WTC11 (cell line): Measurements from ENCODE around the gene WDFY4. TPM values are rescaled to one million over a fixed set of nuclear protein-coding genes. Genes with fewer than 3 reads are reported as not detected.

ENCODE experiments used
- ATAC-seq: fragments of 200-7000 bp; cut with Tn5 transposase; 2 replicates; pipeline ENCODE4 v1.10.0; 2021; ENCODE audit warnings: mild to moderate bottlenecking, moderate library complexity
- CTCF ChIA-PET: fragments of 300-600 bp; sonication (Branson Sonifier 250); formaldehyde crosslinking; loops from one replicate; lab custom pipeline; 2021; ENCODE audit warnings: antibody characterized with exemption; lab: Charles Lee
- POLR2A ChIA-PET: fragments of 350-600 bp; sonication (Branson Sonifier 250); formaldehyde crosslinking; loops from one replicate; lab custom pipeline; 2021; ENCODE audit warnings: antibody characterized with exemption; lab: Charles Lee
- DNase-seq: peaks from one replicate; pipeline ENCODE4 v3.0.0; 2021; ENCODE audit warnings: low spot score
- H3K27ac Mint-ChIP-seq: 2 replicates; pipeline ENCODE4 v1.8.0; 2021; ENCODE audit warnings: mixed read lengths
- H3K27me3 Mint-ChIP-seq: 2 replicates; pipeline ENCODE4 v1.8.0; 2021; ENCODE audit warnings: low read depth, mild to moderate bottlenecking, moderate library complexity, mixed read lengths
- H3K36me3 Mint-ChIP-seq: 2 replicates; pipeline ENCODE4 v1.8.0; 2021; ENCODE audit warnings: mixed read lengths
- H3K4me1 Mint-ChIP-seq: 2 replicates; pipeline ENCODE4 v1.8.0; 2022; ENCODE audit warnings: mixed read lengths
- H3K4me3 Mint-ChIP-seq: 2 replicates; pipeline ENCODE4 v1.8.0; 2021; ENCODE audit warnings: mild to moderate bottlenecking, moderate library complexity, mixed read lengths
- H3K9me3 Mint-ChIP-seq: 2 replicates; pipeline ENCODE4 v1.8.0; 2021; ENCODE audit warnings: mixed read lengths
- CREM ChIP-seq: sonication (generic); formaldehyde crosslinking; IDR thresholded peaks from 2 replicates; pipeline ENCODE4 v1.8.1; 2022; ENCODE audit warnings: mild to moderate bottlenecking, missing genetic modification reagents, moderate library complexity
- ELF4 ChIP-seq: sonication (generic); formaldehyde crosslinking; IDR thresholded peaks from 2 replicates; pipeline ENCODE4 v1.8.1; 2022; ENCODE audit warnings: low read depth, mild to moderate bottlenecking, moderate library complexity, missing genetic modification reagents
- NR2C2 ChIP-seq: sonication (generic); formaldehyde crosslinking; IDR thresholded peaks from 2 replicates; pipeline ENCODE4 v1.8.0; 2022; ENCODE audit warnings: mild to moderate bottlenecking, missing genetic modification reagents
- RORB ChIP-seq: fragments of 250-450 bp; sonication (Bioruptor Pico); IDR thresholded peaks from 2 replicates; pipeline ENCODE4 v1.9.0; 2021; ENCODE audit warnings: mild to moderate bottlenecking
- TEAD1 ChIP-seq: sonication (generic); formaldehyde crosslinking; IDR thresholded peaks from 2 replicates; pipeline ENCODE4 v1.8.0; 2022; ENCODE audit warnings: mild to moderate bottlenecking, missing genetic modification reagents
- ZNF263 ChIP-seq: sonication (generic); formaldehyde crosslinking; IDR thresholded peaks from 2 replicates; pipeline ENCODE4 v1.8.1; 2022; ENCODE audit warnings: low read depth, mild to moderate bottlenecking, moderate library complexity, missing genetic modification reagents
- ZNF317 ChIP-seq: sonication (generic); formaldehyde crosslinking; IDR thresholded peaks from 2 replicates; pipeline ENCODE4 v1.8.1; 2023; ENCODE audit warnings: low read depth, mild to moderate bottlenecking, moderate library complexity, missing genetic modification reagents, borderline replicate concordance
- total RNA-seq: library from RNA; stranded (reverse); gene quantifications from 3 replicates; pipeline ENCODE4 v1.2.3, GENCODE V29; 2021
- TF ChIP-seq, protein P1 (sequence below): fragments of 250-450 bp; sonication (Bioruptor Pico); IDR thresholded peaks from 2 replicates; pipeline ENCODE4 v2.1.2; 2022; ENCODE audit warnings: mild to moderate bottlenecking, moderate library complexity
- TF ChIP-seq, protein P2 (sequence below): fragments of 250-450 bp; sonication (Bioruptor Pico); conservative IDR thresholded peaks from 2 replicates; pipeline ENCODE4 v1.9.0; 2021; ENCODE audit warnings: mild to moderate bottlenecking
- TF ChIP-seq, protein P3 (sequence below): sonication (generic); formaldehyde crosslinking; IDR thresholded peaks from 2 replicates; pipeline ENCODE4 v1.8.1; 2023; ENCODE audit warnings: mild to moderate bottlenecking, moderate library complexity, missing genetic modification reagents
- TF ChIP-seq, protein P4 (sequence below): sonication (generic); formaldehyde crosslinking; IDR thresholded peaks from 2 replicates; pipeline ENCODE4 v1.8.1; 2023; ENCODE audit warnings: mild to moderate bottlenecking, missing genetic modification reagents, moderate library complexity
- TF ChIP-seq, protein P5 (sequence below): sonication (generic); formaldehyde crosslinking; conservative IDR thresholded peaks from 2 replicates; pipeline ENCODE4 v1.8.1; 2023; ENCODE audit warnings: mild to moderate bottlenecking, low read depth, missing genetic modification reagents, moderate library complexity

Gene WDFY4
- total RNA-seq, 1 experiment from 2014 or later = 0.13 TPM

DNA sequence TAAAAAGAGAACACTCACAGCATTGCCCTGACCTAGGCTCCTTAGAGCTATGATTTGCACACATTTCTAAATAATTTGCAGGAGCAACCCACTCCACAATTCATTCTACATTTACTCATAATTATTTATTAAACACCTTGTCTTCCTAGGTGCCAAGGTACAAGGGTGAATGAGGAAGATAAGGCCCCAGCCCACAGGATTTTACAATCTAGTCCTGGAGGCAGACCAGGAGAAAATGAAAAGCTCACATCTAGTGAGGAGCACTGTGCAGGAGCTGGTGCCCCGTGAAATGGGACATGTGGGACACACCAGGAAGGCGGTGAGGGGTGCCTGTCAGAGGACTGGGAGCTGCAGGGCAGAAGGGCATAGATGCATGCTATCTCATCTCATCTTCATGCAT is 314.7 kb downstream of the WDFY4 start:
- CTCF ChIA-PET = interaction anchor here (0.8 kb wide), 3 partner anchors 162 to 343 kb away, joined by 3 read pairs; no protein-coding TSS in a partner anchor
- Mint-ChIP-seq H3K27ac (no peak overlapping the region), H3K4me3 (no peak overlapping the region), H3K9me3 (no peaks in the 10 kb centered on the region; the same call in 1 of the 2 replicates), H3K36me3 (no peaks in the 10 kb centered on the region), H3K4me1 (peaks cover 13% of the 10 kb centered on the region), H3K27me3 (no peaks in the 10 kb centered on the region)
- POLR2A ChIA-PET = no interaction called here
- no peak for ATAC-seq
- no peak for DNase-seq
- TF ChIP-seq, protein P1, sequence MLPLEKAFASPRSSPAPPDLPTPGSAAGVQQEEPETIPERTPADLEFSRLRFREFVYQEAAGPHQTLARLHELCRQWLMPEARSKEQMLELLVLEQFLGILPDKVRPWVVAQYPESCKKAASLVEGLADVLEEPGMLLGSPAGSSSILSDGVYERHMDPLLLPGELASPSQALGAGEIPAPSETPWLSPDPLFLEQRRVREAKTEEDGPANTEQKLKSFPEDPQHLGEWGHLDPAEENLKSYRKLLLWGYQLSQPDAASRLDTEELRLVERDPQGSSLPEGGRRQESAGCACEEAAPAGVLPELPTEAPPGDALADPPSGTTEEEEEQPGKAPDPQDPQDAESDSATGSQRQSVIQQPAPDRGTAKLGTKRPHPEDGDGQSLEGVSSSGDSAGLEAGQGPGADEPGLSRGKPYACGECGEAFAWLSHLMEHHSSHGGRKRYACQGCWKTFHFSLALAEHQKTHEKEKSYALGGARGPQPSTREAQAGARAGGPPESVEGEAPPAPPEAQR (CRISPR knock-in tag) = no peak
- TF ChIP-seq NR2C2 (CRISPR knock-in tag) = no peak
- TF ChIP-seq CREM (CRISPR knock-in tag) = no peak
- no peak for TF ChIP-seq ZNF263 (CRISPR knock-in tag)
- TF ChIP-seq, protein P2, sequence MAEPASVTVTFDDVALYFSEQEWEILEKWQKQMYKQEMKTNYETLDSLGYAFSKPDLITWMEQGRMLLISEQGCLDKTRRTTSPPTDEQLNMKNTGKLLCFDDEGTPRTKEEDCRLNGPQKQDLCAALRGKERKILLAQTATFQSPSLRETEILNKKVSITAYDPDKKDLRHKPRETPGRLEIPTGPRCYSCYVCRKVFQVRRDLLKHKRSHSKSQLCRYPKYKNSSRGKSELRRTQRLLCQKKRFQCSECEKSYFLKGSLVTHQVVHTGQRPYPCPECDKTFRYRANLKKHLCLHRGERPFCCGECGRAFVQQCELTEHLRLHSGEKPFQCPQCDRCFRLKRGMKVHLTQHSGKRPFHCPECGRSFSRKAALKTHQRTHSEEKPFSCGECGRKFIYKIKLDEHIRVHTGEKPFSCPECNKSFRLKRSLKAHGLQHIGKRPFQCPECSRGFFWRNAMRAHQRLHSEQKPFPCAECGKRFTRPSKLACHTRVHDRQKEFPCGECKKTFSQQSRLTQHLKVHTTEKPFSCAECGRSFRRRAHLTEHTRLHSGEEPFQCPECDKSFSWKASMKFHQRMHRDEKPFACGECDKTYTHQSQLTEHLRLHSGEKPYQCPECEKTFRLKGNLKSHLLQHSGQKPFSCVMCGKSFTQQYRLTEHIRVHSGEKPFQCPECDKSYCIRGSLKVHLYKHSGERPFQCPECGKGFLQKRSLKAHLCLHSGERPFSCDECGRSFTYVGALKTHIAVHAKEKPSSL (CRISPR knock-in tag) = no peak
- TF ChIP-seq, protein P3, sequence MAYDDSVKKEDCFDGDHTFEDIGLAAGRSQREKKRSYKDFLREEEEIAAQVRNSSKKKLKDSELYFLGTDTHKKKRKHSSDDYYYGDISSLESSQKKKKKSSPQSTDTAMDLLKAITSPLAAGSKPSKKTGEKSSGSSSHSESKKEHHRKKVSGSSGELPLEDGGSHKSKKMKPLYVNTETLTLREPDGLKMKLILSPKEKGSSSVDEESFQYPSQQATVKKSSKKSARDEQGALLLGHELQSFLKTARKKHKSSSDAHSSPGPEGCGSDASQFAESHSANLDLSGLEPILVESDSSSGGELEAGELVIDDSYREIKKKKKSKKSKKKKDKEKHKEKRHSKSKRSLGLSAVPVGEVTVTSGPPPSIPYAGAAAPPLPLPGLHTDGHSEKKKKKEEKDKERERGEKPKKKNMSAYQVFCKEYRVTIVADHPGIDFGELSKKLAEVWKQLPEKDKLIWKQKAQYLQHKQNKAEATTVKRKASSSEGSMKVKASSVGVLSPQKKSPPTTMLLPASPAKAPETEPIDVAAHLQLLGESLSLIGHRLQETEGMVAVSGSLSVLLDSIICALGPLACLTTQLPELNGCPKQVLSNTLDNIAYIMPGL (CRISPR knock-in tag) = no peak
- TF ChIP-seq ZNF317 (CRISPR knock-in tag) = no peak

DNA sequence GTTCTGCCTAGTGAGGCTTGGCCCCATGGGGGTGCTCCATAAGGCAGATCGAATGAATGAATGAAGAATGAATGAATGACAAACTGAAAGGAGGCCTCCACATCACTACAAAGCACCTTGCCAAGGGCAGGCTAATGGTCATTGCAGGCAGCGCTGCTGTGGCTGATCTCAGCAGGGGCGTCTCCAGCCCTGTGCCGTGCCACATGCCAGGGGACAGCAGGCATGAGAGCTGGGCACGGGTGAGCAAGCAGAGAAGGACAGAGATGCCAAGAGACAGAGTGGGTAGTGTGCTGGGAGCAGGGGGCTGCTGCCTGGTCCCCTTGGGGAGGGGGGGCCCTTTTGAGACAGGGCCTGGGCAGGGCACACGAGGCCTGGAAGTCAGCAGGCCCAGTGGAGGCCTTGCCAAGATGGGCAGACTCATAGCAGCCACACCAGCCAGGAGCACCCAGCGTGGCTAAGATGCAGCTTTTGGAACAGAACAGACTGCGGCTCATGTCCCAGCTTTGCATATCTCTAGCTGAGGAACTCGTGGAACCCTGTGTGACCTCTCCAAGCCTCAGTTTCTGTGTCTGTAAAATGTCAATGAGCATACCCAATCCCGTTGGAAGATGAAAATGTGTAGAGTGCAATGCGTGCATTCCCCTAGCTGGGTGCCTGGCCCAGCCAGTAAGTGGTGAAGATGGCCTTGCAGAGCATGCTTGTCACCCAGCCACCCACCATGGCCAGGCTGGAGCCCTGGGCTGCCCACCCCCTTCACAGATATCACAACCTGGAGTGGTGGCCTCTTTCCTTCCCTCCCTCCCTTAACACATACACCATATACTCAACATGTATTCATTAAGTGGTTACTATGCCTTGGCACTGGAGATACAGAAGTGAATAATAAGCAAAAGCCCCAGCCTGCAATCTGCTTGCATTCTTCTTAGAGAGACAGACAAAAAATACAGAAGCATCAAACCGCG is 316.0 kb downstream of the WDFY4 start:
- Mint-ChIP-seq H3K4me1 (peaks cover 13% of the 10 kb centered on the region), H3K4me3 (no peak overlapping the region), H3K36me3 (no peaks in the 10 kb centered on the region; the same call in 1 of the 2 replicates), H3K27ac (no peak overlapping the region; the same call in 1 of the 2 replicates), H3K27me3 (no peaks in the 10 kb centered on the region), H3K9me3 (peaks cover 8% of the 10 kb centered on the region)
- ChIA-PET CTCF (interaction anchor here (0.6 to 1.5 kb wide), 7 partner anchors 12 to 407 kb away, joined by 3 to 9 read pairs (median 4); no protein-coding TSS in a partner anchor), POLR2A (no interaction called here)
- no peak for DNase-seq
- no peak for TF ChIP-seq ELF4 (CRISPR knock-in tag)
- TF ChIP-seq, protein P4, sequence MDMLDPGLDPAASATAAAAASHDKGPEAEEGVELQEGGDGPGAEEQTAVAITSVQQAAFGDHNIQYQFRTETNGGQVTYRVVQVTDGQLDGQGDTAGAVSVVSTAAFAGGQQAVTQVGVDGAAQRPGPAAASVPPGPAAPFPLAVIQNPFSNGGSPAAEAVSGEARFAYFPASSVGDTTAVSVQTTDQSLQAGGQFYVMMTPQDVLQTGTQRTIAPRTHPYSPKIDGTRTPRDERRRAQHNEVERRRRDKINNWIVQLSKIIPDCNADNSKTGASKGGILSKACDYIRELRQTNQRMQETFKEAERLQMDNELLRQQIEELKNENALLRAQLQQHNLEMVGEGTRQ = no peak
- ATAC-seq = no peak

DNA sequence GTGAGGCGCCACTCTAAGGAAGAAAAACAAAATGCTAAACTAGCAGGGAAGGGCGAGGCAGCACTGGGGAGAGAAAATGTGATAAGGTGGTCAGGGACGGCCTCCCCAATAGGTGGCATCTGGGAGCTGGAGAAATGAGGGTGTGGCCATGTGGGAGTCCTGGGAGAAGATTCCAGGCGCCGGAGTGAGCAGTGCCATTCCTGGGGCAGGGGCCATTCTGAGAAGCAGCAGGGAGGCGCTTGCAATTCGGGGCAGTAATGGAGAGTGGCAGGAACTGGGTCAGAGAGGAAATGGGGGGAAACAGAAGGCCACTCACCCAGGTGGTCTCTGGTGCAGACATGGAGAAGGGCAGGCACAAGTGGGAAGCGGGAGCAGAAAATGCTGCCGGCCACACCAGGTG is 316.7 kb downstream of the WDFY4 start:
- ChIA-PET CTCF (interaction anchor here (0.6 to 1.5 kb wide), 8 partner anchors 12 to 518 kb away, joined by 3 to 9 read pairs (median 4); no protein-coding TSS in a partner anchor), POLR2A (interaction anchor here (0.6 kb wide), 1 partner anchor 105 kb away, joined by 3 read pairs; no protein-coding TSS in a partner anchor)

More for the DNA sequence above, 316.7 kb downstream of the WDFY4 start:
- ATAC-seq = peak; percentile 98
- DNase-seq = peak; percentile 65
- TF ChIP-seq RORB = no peak
- peak; percentile 52; the same call in 1 of the 2 replicates for TF ChIP-seq TEAD1 (CRISPR knock-in tag)
- no peak for TF ChIP-seq NR2C2 (CRISPR knock-in tag)
- TF ChIP-seq, protein P5, sequence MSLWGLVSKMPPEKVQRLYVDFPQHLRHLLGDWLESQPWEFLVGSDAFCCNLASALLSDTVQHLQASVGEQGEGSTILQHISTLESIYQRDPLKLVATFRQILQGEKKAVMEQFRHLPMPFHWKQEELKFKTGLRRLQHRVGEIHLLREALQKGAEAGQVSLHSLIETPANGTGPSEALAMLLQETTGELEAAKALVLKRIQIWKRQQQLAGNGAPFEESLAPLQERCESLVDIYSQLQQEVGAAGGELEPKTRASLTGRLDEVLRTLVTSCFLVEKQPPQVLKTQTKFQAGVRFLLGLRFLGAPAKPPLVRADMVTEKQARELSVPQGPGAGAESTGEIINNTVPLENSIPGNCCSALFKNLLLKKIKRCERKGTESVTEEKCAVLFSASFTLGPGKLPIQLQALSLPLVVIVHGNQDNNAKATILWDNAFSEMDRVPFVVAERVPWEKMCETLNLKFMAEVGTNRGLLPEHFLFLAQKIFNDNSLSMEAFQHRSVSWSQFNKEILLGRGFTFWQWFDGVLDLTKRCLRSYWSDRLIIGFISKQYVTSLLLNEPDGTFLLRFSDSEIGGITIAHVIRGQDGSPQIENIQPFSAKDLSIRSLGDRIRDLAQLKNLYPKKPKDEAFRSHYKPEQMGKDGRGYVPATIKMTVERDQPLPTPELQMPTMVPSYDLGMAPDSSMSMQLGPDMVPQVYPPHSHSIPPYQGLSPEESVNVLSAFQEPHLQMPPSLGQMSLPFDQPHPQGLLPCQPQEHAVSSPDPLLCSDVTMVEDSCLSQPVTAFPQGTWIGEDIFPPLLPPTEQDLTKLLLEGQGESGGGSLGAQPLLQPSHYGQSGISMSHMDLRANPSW (CRISPR knock-in tag) = no peak
- H3K27ac Mint-ChIP-seq = no peak overlapping the region
- H3K4me1 Mint-ChIP-seq = peaks cover 13% of the 10 kb centered on the region
- peaks cover 8% of the 10 kb centered on the region for H3K9me3 Mint-ChIP-seq
- no peaks in the 10 kb centered on the region for H3K27me3 Mint-ChIP-seq
- H3K36me3 Mint-ChIP-seq = no peaks in the 10 kb centered on the region; the same call in 1 of the 2 replicates
- H3K4me3 Mint-ChIP-seq = no peak overlapping the region
